NCI-H146 treated with DMSO at 0.1 percent for 48 hours (cell line): Measurements from ENCODE around the gene MAF.
A peak's percentile ranks its signal among the peaks of the same experiment; 100 is the strongest.

Experiments used
- DNase-seq: peaks from one replicate; lab custom pipeline; 2025; ENCODE audit not compliant: unreplicated experiment; lab: John Stamatoyannopoulos, UW

The MAF gene

GRCh38 chr16:79613009-79613408 is 12.5 kb upstream of the MAF start:
- no peak for DNase-seq

- no peak for DNase-seq
Observed at GRCh38 chr16:79612207-79612606, 11.7 kb upstream of the MAF start.

- no peak for DNase-seq
Observed at GRCh38 chr16:79610771-79611170, 10.2 kb upstream of the MAF start.

- DNase-seq, result no peak
Observed at GRCh38 chr16:79609861-79610260, 9.3 kb upstream of the MAF start.

- no peak for DNase-seq
Observed at GRCh38 chr16:79608976-79609375, 8.4 kb upstream of the MAF start.

- no peak for DNase-seq
Observed at GRCh38 chr16:79607587-79607986, 7.0 kb upstream of the MAF start.

GRCh38 chr16:79605999-79606398 is 5.5 kb upstream of the MAF start:
- DNase-seq, result no peak

GRCh38 chr16:79603055-79603454 is 2.5 kb upstream of the MAF start:
- no peak for DNase-seq

GRCh38 chr16:79602628-79603014 is 2.1 kb upstream of the MAF start:
- DNase-seq, result no peak

- DNase-seq, result peak; percentile 12
Observed at GRCh38 chr16:79601931-79602627, 1.5 kb upstream of the MAF start.

GRCh38 chr16:79601092-79601930 is 774 bp upstream of the MAF start:
- peak; percentile 0 for DNase-seq

- DNase-seq, result peak; percentile 13
Observed at GRCh38 chr16:79599837-79600637, 500 bp downstream of the MAF start.

- no peak for DNase-seq
Observed at GRCh38 chr16:79599256-79599836, 1.2 kb downstream of the MAF start.

- DNase-seq, result peak; percentile 1
Observed at GRCh38 chr16:79598348-79599181, 2.0 kb downstream of the MAF start.

- no peak for DNase-seq
Observed at GRCh38 chr16:79598063-79598347, 2.5 kb downstream of the MAF start.

GRCh38 chr16:79597277-79598062 is 3.1 kb downstream of the MAF start:
- DNase-seq, result no peak

- no peak for DNase-seq
Observed at GRCh38 chr16:79595931-79596450, 4.5 kb downstream of the MAF start.

GRCh38 chr16:79595231-79595641 is 5.3 kb downstream of the MAF start:
- DNase-seq, result no peak

- no peak for DNase-seq
Observed at GRCh38 chr16:79593754-79594153, 6.8 kb downstream of the MAF start.
